Daoy (cell line): ENCODE data around the gene RNU1-2. TPM values are rescaled to one million over a fixed set of nuclear protein-coding genes. Genes with fewer than 3 reads are reported as not detected.
"Not testable (repeated sequence)": the region's sequence is repeated elsewhere in the genome, so short reads cannot be mapped to it uniquely, and the experiment has no call there.

Experiments
- DNase-seq: peaks from one replicate; pipeline ENCODE4 v3.0.0-alpha.2; 2015; ENCODE audit warnings: low read depth
- total RNA-seq: library from RNA; depleted of rRNA; stranded (reverse); fragments of >200 nt; shearing (Covaris generic); gene quantifications from 2 replicates; pipeline ENCODE4 v1.2.3, GENCODE V29; 2014

Gene RNU1-2
- total RNA-seq, 1 experiment from 2014 or later = 832 TPM

- DNase-seq = no peak
Measured at GRCh38 chr1:16907870-16908758, 12.3 kb downstream of the RNU1-2 start.

- DNase-seq = not testable (repeated sequence)
Measured at GRCh38 chr1:16911851-16912721, 16.3 kb downstream of the RNU1-2 start.

DNA sequence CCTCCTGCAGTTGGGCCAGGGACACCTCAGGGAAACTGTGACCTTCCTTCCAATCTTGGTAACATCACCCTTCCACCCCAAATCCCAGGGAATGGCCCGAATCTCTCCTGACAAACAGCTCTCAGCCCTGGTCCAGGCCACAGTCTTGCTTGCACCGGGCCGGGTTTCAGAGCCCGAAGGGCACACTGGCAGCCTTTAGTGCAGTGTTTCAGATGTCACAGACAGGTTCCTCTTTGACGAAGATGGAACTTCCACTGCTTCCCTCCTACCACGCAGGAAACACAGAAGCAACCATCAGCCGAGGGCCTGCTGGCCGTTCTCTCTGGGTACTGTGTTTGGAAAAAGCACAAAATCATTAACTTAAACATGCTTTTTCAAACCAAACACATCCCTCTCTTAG, 17.0 kb downstream of the RNU1-2 start:
- not testable (repeated sequence) for DNase-seq

GRCh38 chr1:16913181-16913832, 17.5 kb downstream of the RNU1-2 start:
- DNase-seq = no peak

DNA sequence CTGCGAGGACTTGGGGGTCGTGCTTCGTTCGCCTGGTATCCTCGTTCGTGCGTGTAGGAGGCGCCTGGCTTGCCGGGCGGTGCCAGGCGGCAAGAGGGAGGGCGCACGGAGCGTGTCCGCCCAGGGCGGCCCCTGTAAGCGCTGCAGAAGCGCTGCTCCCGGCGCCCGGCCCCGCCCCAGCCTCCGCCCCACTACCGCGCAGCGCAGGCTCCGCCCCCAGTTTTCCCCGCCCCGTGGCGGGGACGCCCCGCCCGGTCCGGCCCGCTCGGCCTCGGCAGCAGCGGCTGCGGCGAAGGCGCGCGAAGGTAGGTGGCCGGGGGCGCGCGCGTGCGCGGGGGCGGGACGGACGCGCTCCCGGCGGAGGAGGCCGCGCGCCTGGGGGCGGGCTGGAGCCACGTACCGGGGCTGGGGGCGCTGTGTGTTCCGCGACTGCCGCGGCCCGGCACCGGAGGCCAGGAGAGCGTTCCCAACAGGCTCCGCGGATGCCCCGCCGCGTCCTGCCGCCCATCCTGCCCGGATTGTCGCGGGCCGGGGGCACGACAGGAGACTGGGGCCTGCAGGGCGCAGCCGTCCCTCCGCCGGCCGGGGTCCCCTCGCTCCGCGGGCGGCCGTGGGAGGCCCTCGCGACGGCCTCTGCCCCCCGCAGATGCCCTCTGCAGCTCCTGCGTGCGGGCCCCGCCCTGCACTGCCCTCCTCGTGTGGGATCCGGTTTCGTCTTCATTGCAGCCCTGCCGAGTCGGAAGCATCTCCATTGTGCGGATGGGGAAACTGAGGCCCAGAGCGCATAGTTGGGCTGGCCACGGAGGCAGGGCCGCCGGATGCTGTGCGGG, 18.3 kb downstream of the RNU1-2 start:
- peak; percentile 98 for DNase-seq

GRCh38 chr1:16914928-16915626, 19.3 kb downstream of the RNU1-2 start:
- not testable (repeated sequence) for DNase-seq

DNA sequence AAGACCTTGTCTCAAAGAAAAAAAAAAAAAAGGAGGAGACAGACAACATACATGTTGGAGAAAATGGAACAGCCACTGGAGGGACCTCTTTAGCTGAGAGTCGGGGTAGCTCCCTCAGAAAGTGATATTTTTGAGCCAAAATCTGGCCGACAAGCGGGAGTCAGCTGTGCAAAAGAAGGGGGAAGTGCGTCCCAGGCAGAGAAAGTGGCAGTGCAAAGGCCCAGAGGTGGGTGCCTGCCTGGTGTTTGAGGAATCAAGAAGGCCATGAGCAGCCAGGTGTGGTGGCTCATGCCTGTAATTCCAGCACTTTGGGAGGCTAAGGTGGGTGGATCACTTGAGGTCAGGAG, 19.8 kb downstream of the RNU1-2 start:
- DNase-seq = no peak

GRCh38 chr1:16916036-16916880, 20.5 kb downstream of the RNU1-2 start:
- DNase-seq = not testable (repeated sequence)

DNA sequence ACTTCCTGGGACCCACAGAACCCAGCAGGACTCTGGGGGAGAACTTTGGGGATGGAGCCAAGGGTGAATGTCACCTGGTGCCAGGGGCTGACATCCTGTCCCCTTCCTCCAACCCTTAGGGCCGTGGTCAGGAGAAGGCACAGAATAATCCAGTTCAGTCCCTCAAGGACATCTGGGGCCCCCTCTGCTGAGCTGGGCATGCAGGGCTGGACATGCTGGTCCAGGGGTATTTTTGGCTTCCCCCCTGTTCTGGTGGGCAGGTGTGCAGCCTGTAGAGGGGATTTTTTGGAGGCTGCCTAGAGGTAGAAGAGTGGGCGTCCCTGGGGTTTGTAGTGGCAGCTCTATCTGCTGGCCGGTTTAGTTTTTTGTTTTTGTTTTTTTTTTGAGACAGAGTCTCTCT, 22.6 kb downstream of the RNU1-2 start:
- no peak for DNase-seq

DNA sequence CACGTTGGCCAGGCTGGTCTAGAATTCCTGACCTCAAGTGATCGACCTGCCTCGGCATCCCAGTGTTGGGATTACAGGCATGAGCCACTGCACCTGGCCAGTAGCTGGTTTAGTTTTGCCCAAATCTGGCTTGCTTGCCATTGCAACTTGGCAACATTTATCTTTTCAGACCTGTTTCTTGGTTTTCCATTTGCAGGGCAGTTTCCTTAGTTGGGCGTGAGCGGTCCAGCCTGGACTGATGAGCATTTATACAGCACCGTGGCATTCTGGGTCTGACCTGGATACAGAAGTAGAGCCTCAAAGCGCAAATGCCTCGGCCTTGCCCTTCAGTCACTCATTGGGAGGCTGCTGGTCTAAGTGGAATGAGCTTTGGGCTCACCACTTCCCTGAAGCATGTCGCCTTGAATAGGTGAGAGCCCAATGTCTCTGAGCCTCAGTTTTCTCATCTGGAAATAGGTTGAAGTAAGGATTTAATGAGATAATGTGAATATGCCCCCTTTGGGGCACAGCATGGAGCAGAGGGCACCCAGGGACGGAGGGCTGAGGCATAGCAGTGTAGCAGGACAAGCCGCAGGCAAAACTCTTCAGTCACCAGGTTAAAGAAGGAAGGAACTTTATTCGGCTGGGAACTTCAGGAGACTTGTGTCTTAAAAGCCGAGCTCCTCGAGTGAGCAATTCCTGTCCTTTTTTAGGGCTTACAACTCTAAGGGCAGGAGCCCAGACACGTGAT, 23.3 kb downstream of the RNU1-2 start:
- not testable (repeated sequence) for DNase-seq

- DNase-seq = no peak
Measured at GRCh38 chr1:16920951-16921350, 25.2 kb downstream of the RNU1-2 start.

GRCh38 chr1:16921391-16922185, 25.8 kb downstream of the RNU1-2 start, which contains the start of gene CROCC:
CROCC (plus strand) TSS chr1:16921931; CDS start chr1:16922019, 88 bp downstream.
- peak; percentile 89 for DNase-seq

GRCh38 chr1:16922466-16922865, 26.7 kb downstream of the RNU1-2 start:
- no peak for DNase-seq

- DNase-seq = peak; percentile 65
Measured at GRCh38 chr1:16922885-16923431, 27.2 kb downstream of the RNU1-2 start.

DNA sequence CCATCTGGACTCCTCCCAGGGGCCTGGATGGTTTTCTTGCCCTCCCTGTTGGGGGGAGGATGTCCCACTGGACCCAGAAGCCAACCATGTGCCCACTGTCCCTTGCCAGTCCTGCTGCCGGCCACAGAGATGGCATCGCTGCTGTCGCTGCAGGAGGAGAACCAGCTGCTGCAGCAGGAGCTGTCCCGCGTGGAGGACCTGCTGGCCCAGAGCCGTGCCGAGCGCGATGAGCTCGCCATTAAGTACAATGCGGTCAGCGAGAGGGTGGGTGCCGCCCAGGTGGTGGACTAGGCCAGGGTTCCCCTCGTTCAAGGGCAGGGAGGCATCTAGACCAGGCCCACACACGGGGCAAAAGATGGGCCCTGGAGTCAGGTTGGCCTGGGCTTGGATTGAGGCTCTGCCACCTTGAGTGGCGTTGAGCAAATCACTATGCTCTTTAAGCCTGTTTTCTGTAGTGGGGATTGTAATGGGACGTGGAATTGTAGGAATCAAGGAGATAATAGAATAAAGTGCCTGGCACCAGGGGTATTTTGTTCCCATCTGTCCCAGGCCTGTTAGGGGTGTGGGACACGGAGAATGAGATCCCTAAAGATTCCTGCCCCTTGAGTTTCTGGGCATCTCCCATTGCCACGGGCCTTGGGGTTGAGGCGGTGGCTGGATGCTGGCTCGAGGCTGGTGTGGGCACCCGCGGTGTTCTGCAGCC, 28.6 kb downstream of the RNU1-2 start:
- no peak for DNase-seq

GRCh38 chr1:16924919-16925477, 29.2 kb downstream of the RNU1-2 start:
- no peak for DNase-seq
